H9 (cell line): Measurements from ENCODE around the gene FCN1. TPM values are rescaled to one million over a fixed set of nuclear protein-coding genes. Genes with fewer than 3 reads are reported as not detected.

ENCODE experiments used
- DNase-seq: peaks from one replicate; pipeline ENCODE4 v3.0.0-alpha.2; 2017
- H2AFZ ChIP-seq: one replicate; pipeline ENCODE4 v1.6.1; 2013; ENCODE audit warnings: mild to moderate bottlenecking, low read length, control low read depth, moderate library complexity
- H2AK5ac ChIP-seq: 2 replicates; pipeline ENCODE4 v1.6.1; 2013; ENCODE audit warnings: low read length, control low read depth, mixed read lengths; ENCODE audit not compliant: insufficient read length
- H2BK120ac ChIP-seq: one replicate; pipeline ENCODE4 v1.6.1; 2013; ENCODE audit warnings: low read depth, mild to moderate bottlenecking, low read length, control low read depth, inconsistent platforms; ENCODE audit not compliant: poor library complexity, severe bottlenecking
- H2BK12ac ChIP-seq: 2 replicates; pipeline ENCODE4 v1.6.1; 2013; ENCODE audit warnings: low read length, control low read depth, mixed read lengths, low read depth; ENCODE audit not compliant: insufficient read length
- H2BK15ac ChIP-seq: 2 replicates; pipeline ENCODE4 v1.6.1; 2013; ENCODE audit warnings: low read depth, low read length, control low read depth
- H2BK20ac ChIP-seq: one replicate; pipeline ENCODE4 v1.6.1; 2013; ENCODE audit warnings: low read depth, mild to moderate bottlenecking, low read length, control low read depth, inconsistent platforms; ENCODE audit not compliant: poor library complexity, severe bottlenecking
- H2BK5ac ChIP-seq: 2 replicates; pipeline ENCODE4 v1.6.1; 2013; ENCODE audit warnings: low read length, control low read depth, mixed read lengths; ENCODE audit not compliant: insufficient read length
- H3K14ac ChIP-seq: 2 replicates; pipeline ENCODE4 v1.6.1; 2013; ENCODE audit warnings: low read length, control low read depth; ENCODE audit not compliant: insufficient read depth
- H3K18ac ChIP-seq: 2 replicates; pipeline ENCODE4 v1.6.1; 2013; ENCODE audit warnings: low read depth, mild to moderate bottlenecking, mixed read lengths, low read length, control low read depth; ENCODE audit not compliant: insufficient read length
- H3K23ac ChIP-seq: 2 replicates; pipeline ENCODE4 v1.6.1; 2013; ENCODE audit warnings: low read length, control low read depth, mixed read lengths, low read depth; ENCODE audit not compliant: insufficient read length
- H3K23me2 ChIP-seq: 2 replicates; pipeline ENCODE4 v1.6.1; 2013; ENCODE audit warnings: low read depth, mild to moderate bottlenecking, mixed read lengths, low read length, control low read depth; ENCODE audit not compliant: insufficient read length, poor library complexity, severe bottlenecking
- H3K27ac ChIP-seq: 2 replicates; pipeline ENCODE4 v1.5.1; 2013; ENCODE audit warnings: low read length, control low read depth, mixed read lengths, low read depth; ENCODE audit not compliant: insufficient read length
- H3K27me3 ChIP-seq: 2 replicates; pipeline ENCODE4 v1.6.1; 2013; ENCODE audit warnings: low read length, control low read depth, inconsistent platforms; ENCODE audit not compliant: insufficient read depth
- H3K4ac ChIP-seq: 2 replicates; pipeline ENCODE4 v1.6.1; 2013; ENCODE audit warnings: low read depth, mild to moderate bottlenecking, control low read depth, inconsistent platforms, low read length, moderate library complexity
- H3K4me1 ChIP-seq: 2 replicates; pipeline ENCODE4 v1.6.1; 2013; ENCODE audit warnings: low read length, control low read depth, inconsistent platforms; ENCODE audit not compliant: insufficient read depth
- H3K4me2 ChIP-seq: 2 replicates; pipeline ENCODE4 v1.6.1; 2013; ENCODE audit warnings: low read length, control low read depth, mixed read lengths; ENCODE audit not compliant: insufficient read length, insufficient read depth
- H3K56ac ChIP-seq: 2 replicates; pipeline ENCODE4 v1.6.1; 2013; ENCODE audit warnings: low read depth, mild to moderate bottlenecking, mixed read lengths, low read length, control low read depth; ENCODE audit not compliant: insufficient read length
- H3K79me1 ChIP-seq: 2 replicates; pipeline ENCODE4 v1.6.1; 2013; ENCODE audit warnings: low read depth, mild to moderate bottlenecking, moderate library complexity, low read length, control low read depth, inconsistent platforms; ENCODE audit not compliant: insufficient read depth, poor library complexity, severe bottlenecking
- H3K79me2 ChIP-seq: 2 replicates; pipeline ENCODE4 v1.6.1; 2013; ENCODE audit warnings: low read length, control low read depth, inconsistent platforms; ENCODE audit not compliant: insufficient read depth
- H3K9ac ChIP-seq: 2 replicates; pipeline ENCODE4 v1.6.1; 2013; ENCODE audit warnings: low read length, control low read depth, mixed read lengths; ENCODE audit not compliant: insufficient read length; ENCODE audit errors: extremely low read depth
- H3K9me3 ChIP-seq: one replicate; pipeline ENCODE4 v1.6.1; 2013; ENCODE audit warnings: low read depth, low read length, inconsistent platforms; ENCODE audit not compliant: control insufficient read depth
- H3T11ph ChIP-seq: one replicate; pipeline ENCODE4 v1.6.1; 2013; ENCODE audit warnings: mild to moderate bottlenecking, low read length, control low read depth, inconsistent platforms
- H4K20me1 ChIP-seq: one replicate; pipeline ENCODE4 v1.6.1; 2013; ENCODE audit not compliant: control insufficient read depth, insufficient read length, insufficient read depth
- H4K5ac ChIP-seq: 2 replicates; pipeline ENCODE4 v1.6.1; 2013; ENCODE audit warnings: low read depth, mild to moderate bottlenecking, mixed read lengths, low read length, control low read depth; ENCODE audit not compliant: insufficient read length
- H4K8ac ChIP-seq: replicated peaks from 2 replicates; pipeline ENCODE4 v1.6.1; 2013; ENCODE audit warnings: low read length, control low read depth, mixed read lengths, low read depth; ENCODE audit not compliant: insufficient read length
- H4K91ac ChIP-seq: 2 replicates; pipeline ENCODE4 v1.6.1; 2013; ENCODE audit warnings: low read depth, mild to moderate bottlenecking, moderate library complexity, mixed read lengths, low read length, control low read depth; ENCODE audit not compliant: insufficient read length
- H3K27ac Mint-ChIP-seq, 3 experiments: 2 replicates in 2 of 3; 3 replicates in 1 of 3; pipeline ENCODE4 v1.8.0; 2020 to 2021; ENCODE audit warnings: mixed read lengths in 3 of 3, mild to moderate bottlenecking in 1 of 3, moderate library complexity in 1 of 3
- H3K27me3 Mint-ChIP-seq: 2 replicates; pipeline ENCODE4 v1.8.0; 2021; ENCODE audit warnings: low read depth, mild to moderate bottlenecking, moderate library complexity, mixed read lengths
- H3K36me3 Mint-ChIP-seq, 3 experiments: 2 replicates in 2 of 3; 3 replicates in 1 of 3; pipeline ENCODE4 v1.8.0; 2020 to 2021; ENCODE audit warnings: low read depth in 3 of 3, mixed read lengths in 3 of 3; ENCODE audit not compliant: insufficient read depth in 1 of 3
- H3K4me1 Mint-ChIP-seq, 2 experiments: 2 replicates each; pipeline ENCODE4 v1.8.0; 2020; ENCODE audit warnings: mixed read lengths in 2 of 2
- H3K4me3 Mint-ChIP-seq, 2 experiments: 2 replicates in 1 of 2; 3 replicates in 1 of 2; pipeline ENCODE4 v1.8.0; 2020 to 2021; ENCODE audit warnings: mild to moderate bottlenecking in 2 of 2, mixed read lengths in 2 of 2, moderate library complexity in 1 of 2
- H3K9me3 Mint-ChIP-seq, 2 experiments: 2 replicates in 1 of 2; 3 replicates in 1 of 2; pipeline ENCODE4 v1.8.0; 2020; ENCODE audit warnings: mild to moderate bottlenecking in 2 of 2, mixed read lengths in 2 of 2, moderate library complexity in 1 of 2
- CTCF ChIP-seq: fragments of 200-600 bp; sonication (generic); conservative IDR thresholded peaks from 3 replicates; pipeline ENCODE4 v1.8.0; 2021; ENCODE audit warnings: antibody characterized with exemption, mild to moderate bottlenecking
- WGBS: extraction: QIAGEN DNeasy Blood & Tissue Kit; methylation state at CpG from one replicate; pipeline ENCODE4 v1.1.7; 2013; ENCODE audit warnings: missing lambda C conversion rate, low lambda C conversion rate, mixed read lengths; ENCODE audit not compliant: insufficient read length; ENCODE audit errors: extremely low coverage; 5-methylcytosine and 5-hydroxymethylcytosine counted together
- total RNA-seq: library from RNA; stranded (reverse); gene quantifications from 2 replicates; pipeline ENCODE4 v1.2.1, GENCODE V29; 2021

Gene FCN1
- total RNA-seq, 1 experiment from 2014 or later: not detected

- H3K4me1 Mint-ChIP-seq: no peaks in the 10 kb centered on the region
Measured at GRCh38 chr9:134896834-134897583, 20.7 kb downstream of the FCN1 start.

More at GRCh38 chr9:134896834-134897583, 20.7 kb downstream of the FCN1 start:
- H4K8ac ChIP-seq: no peak overlapping the region
- no peaks in the 10 kb centered on the region for H3K79me1 ChIP-seq
- no peak overlapping the region for H2AK5ac ChIP-seq
- H2AFZ ChIP-seq: no peak overlapping the region
- no peak overlapping the region for H3K27ac Mint-ChIP-seq
- H4K20me1 ChIP-seq: no peaks in the 10 kb centered on the region
- no peak overlapping the region for H3K23ac ChIP-seq
- H3K9ac ChIP-seq: no peak overlapping the region
- no peak overlapping the region for H2BK5ac ChIP-seq
- peaks cover 24 to 30% of the 10 kb centered on the region in 2 experiments for H3K9me3 Mint-ChIP-seq
- H3K79me2 ChIP-seq: no peaks in the 10 kb centered on the region
- no peak overlapping the region for H3K4me3 Mint-ChIP-seq
- no peak for DNase-seq
- H3K4ac ChIP-seq: no peak overlapping the region
- H3K4me1 ChIP-seq: no peaks in the 10 kb centered on the region
- no peak overlapping the region for H2BK120ac ChIP-seq
- no peak overlapping the region for H2BK15ac ChIP-seq
- H3K27me3 Mint-ChIP-seq: peaks cover 7% of the 10 kb centered on the region
- no peak overlapping the region for H3K18ac ChIP-seq
- H2BK20ac ChIP-seq: no peak overlapping the region
- H3K4me2 ChIP-seq: no peak overlapping the region
- no peak overlapping the region for H4K5ac ChIP-seq
- no peak overlapping the region for H3K14ac ChIP-seq
- no peaks in the 10 kb centered on the region for H3K23me2 ChIP-seq
- no CpG with 5 or more reads among the region's 14 CpGs for WGBS
- peaks cover 0 to 18% (median 6%) of the 10 kb centered on the region in 3 experiments; a peak in 4 of 7 replicates for H3K36me3 Mint-ChIP-seq
- no peak for TF ChIP-seq CTCF
- no peak overlapping the region for H3K27ac ChIP-seq
- no peak overlapping the region for H2BK12ac ChIP-seq
- no peak overlapping the region for H4K91ac ChIP-seq
- peaks cover 7% of the 10 kb centered on the region for H3K9me3 ChIP-seq
- H3K56ac ChIP-seq: no peak overlapping the region
- no peak overlapping the region for H3T11ph ChIP-seq
- no peaks in the 10 kb centered on the region for H3K27me3 ChIP-seq
